ES-I3 (cell line): ENCODE results near the gene ZNF8.
A peak's percentile ranks its signal among the peaks of the same experiment; 100 is the strongest.
"Not testable (repeated sequence)": the region's sequence is repeated elsewhere in the genome, so short reads cannot be mapped to it uniquely, and the experiment has no call there.

ENCODE experiments used
- H3K36me3 ChIP-seq: 2 replicates; pipeline ENCODE4 v1.6.1; 2013; ENCODE audit warnings: mild to moderate bottlenecking, low read length, control low read depth, moderate library complexity; ENCODE audit not compliant: insufficient read depth
- H3K4me1 ChIP-seq: 2 replicates; pipeline ENCODE4 v1.6.1; 2013; ENCODE audit warnings: mild to moderate bottlenecking, control low read depth, low read length; ENCODE audit not compliant: insufficient read depth
- H3K9ac ChIP-seq: 2 replicates; pipeline ENCODE4 v1.6.1; 2013; ENCODE audit warnings: low read depth, mild to moderate bottlenecking, low read length, moderate library complexity
- H3K9me3 ChIP-seq: 2 replicates; pipeline ENCODE4 v1.6.1; 2013; ENCODE audit warnings: mild to moderate bottlenecking, low read length, moderate library complexity; ENCODE audit not compliant: control insufficient read depth, insufficient read depth

The ZNF8 gene

DNA sequence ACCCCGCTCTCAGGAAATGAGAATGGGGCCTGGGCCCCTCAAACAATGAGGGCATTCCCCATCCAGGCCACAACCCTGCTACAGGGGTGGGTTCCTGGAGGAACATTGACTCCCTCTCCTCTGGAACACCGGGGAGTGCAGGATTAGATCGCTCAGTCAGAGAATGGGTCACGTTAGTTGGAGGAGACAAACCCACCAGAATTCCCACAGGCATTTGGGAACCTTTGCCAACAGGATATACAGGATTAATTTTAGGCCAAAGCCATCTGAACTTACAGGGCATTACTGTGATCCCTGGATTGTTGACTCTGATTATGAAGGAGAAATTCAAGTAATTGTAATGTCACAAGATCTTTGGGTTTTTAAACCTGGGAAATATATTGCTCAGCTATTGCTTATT lies 29.0 kb downstream of the ZNF8 start:
- Histone ChIP-seq H3K36me3 (peaks cover 28% of the 10 kb centered on the region), H3K9me3 (no peaks in the 10 kb centered on the region), H3K4me1 (peaks cover 4% of the 10 kb centered on the region; the same call in 1 of the 2 replicates), H3K9ac (no peak overlapping the region)

DNA sequence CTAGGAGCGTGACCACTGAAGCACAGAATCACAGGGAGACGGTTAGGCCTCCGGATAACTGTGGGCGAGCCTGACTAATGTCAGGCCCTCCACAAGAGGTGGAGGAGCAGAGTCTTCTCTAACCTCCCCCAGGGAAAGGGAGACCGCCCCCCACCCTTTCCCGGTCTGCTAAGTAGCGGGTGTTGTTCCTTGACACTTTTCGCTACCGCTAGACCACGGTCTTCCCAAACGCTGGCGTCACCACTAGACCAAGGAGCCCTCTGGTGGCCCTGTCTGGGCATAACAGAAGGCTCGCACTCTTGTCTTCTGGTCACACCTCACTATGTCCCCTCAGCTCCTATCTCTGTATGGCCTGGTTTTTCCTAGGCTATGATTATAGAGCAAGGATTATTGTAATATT lies 31.9 kb downstream of the ZNF8 start:
- H3K9me3 ChIP-seq, H3K9ac ChIP-seq, H3K4me1 ChIP-seq: not testable (repeated sequence)
- peaks cover 33% of the 10 kb centered on the region for H3K36me3 ChIP-seq

DNA sequence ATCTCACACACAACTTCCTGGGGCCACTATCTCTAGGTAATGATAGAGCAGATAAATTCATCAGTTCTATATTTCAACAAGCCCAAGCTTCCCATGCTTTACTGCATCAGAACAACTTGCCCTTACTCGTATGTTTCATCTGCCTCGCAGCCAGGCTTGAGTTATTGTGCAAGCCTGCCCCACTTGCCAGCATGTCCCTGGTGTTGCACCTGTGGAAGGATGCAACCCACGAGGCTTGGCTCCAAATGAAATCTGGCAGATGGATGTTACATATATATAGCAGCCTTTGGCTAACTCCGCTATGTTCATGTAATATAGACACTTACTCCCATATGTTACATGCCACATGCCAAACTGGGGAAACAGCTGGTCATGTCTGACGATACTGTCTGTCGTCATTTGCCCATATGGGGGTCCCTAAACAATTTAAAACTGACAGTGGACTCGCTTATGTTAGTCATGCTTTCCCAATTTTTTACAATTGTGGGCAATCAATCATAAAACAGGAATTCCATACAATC lies 32.6 kb downstream of the ZNF8 start:
- H3K4me1 ChIP-seq, result no peaks in the 10 kb centered on the region
- H3K9ac ChIP-seq, result no peak overlapping the region
- H3K9me3 ChIP-seq, result no peaks in the 10 kb centered on the region
- H3K36me3 ChIP-seq, result peaks cover 33% of the 10 kb centered on the region

DNA sequence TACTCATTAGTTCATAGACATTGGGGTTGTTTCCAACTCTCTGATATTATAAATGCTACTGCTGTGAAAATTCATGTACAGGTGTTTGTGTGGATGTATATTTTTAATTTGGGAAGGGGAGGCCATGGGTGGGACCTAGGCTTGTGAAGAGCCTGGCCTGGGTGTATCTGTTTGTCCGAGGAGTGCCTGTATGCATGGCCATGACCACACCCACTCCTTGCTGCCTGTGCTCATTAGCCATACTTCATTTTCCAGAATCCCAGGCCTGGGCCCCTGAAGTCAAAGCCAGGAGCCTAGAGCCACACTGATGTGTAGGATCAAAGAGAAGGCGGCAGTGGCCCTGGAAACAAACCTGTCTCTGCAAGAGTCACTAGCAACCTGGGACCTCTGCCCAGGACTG lies 36.8 kb downstream of the ZNF8 start:
- H3K9me3 ChIP-seq, result no peaks in the 10 kb centered on the region
- peaks cover 21% of the 10 kb centered on the region for H3K36me3 ChIP-seq
- no peaks in the 10 kb centered on the region for H3K4me1 ChIP-seq
- H3K9ac ChIP-seq, result no peak overlapping the region

DNA sequence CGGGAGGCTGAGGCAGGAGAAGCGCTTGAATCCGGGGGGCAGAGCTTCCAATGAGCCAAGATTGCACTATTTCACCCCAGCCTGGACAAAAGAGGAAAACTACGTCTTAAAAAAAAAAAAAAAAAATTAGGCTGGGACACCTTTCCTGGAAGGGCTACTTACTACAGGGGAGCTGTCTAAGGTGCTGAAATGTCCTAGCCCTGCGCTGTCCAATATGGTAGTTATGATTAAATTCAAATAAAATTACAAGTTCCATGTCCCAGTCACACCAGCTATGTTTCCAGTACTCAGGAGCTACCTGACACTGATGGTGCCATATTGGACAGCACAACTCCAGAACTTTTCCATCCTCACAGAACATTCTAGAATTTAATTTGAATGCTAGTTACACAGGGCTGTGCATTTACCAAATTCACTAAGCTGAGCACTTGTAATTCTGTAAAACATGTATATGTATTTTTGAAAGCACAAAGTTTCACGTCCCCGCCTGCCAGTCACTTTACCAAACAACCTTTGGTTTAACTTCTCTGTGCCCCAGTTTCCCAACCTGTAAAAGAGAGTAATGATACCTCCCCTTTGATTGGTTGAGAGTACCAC lies 38.8 kb downstream of the ZNF8 start:
- Histone ChIP-seq H3K9ac (no peak overlapping the region), H3K9me3 (no peaks in the 10 kb centered on the region), H3K4me1 (no peaks in the 10 kb centered on the region), H3K36me3 (peaks cover 7% of the 10 kb centered on the region; the same call in 1 of the 2 replicates)

DNA sequence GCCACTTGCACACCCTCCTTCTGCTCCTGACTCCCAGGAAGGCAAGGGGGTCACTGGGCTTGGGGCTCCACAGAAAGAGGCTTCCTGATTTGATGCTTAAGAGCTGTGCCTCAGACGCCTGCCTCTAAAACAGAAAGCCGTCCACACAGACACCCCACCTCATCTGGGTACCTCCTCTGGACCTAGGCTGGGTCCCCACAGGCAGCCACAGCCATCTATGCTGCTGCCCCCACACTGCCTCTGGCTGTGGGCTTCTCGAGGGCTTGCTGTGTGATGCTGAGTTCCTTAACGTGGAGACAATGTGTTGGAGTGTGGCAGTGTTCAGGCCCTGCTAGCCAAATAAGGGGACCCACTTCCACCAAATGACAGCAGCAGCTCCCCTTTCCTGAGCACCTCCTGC lies 39.5 kb downstream of the ZNF8 start:
- Histone ChIP-seq H3K9me3 (no peaks in the 10 kb centered on the region), H3K9ac (no peak overlapping the region), H3K4me1 (no peaks in the 10 kb centered on the region), H3K36me3 (no peaks in the 10 kb centered on the region; the same call in 1 of the 2 replicates)

DNA sequence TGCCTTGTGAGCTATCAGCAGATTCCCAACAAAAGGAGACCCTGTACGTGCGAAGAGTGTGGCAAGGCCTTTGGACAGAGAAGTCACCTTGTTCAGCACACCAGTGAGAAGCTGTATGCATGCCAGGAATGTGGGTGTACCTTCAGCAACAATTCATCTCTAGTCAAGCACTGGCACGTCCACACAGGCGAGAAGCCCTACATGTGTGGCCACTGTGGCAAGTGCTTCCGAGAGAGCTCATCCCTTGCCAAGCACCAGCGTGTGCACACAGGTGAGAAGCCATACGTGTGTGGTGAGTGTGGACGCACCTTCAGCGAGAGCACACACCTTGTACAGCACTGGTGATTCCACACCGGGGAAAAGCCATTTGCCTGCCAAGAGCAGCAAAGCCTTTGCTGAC lies 40.5 kb downstream of the ZNF8 start:
- H3K36me3 ChIP-seq, result no peaks in the 10 kb centered on the region; the same call in 1 of the 2 replicates
- H3K4me1 ChIP-seq, result no peaks in the 10 kb centered on the region
- no peak overlapping the region for H3K9ac ChIP-seq
- H3K9me3 ChIP-seq, result no peaks in the 10 kb centered on the region

DNA sequence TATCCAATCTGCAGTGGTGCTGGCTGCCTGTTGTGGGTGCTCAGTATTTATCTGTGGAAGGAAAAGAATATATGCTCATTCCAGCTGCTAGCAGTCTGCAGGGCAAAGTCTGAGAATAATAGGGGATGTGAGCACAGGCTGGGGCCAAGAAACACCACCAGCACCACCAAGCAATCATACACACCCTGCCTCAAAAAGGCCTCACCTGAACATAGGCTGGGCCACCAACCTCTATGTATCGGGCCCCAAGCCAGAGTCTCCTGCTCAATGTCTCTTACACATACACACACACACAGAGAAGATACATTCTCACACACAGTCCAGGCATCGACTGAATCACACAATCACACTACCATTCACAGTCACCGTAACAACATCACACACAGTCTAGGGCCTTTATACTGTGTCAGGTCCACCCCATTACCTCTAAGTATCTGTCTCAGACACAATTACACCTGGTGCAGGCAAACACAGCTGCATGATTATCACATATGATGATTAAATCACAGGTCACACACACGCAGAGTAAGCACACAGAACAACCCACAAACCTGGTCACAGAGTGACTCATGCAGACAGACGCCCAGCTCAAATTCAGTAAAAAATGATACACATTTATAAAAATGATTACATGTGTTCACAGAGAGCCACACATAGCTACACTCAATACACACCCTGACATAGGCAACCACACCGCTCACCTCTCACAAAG lies 46.7 kb downstream of the ZNF8 start:
- no peaks in the 10 kb centered on the region for H3K9me3 ChIP-seq
- peaks cover 5% of the 10 kb centered on the region; the same call in 1 of the 2 replicates for H3K4me1 ChIP-seq
- H3K9ac ChIP-seq, result peak overlapping the region; percentile 85; the same call in 1 of the 2 replicates
- H3K36me3 ChIP-seq, result no peaks in the 10 kb centered on the region; the same call in 1 of the 2 replicates

DNA sequence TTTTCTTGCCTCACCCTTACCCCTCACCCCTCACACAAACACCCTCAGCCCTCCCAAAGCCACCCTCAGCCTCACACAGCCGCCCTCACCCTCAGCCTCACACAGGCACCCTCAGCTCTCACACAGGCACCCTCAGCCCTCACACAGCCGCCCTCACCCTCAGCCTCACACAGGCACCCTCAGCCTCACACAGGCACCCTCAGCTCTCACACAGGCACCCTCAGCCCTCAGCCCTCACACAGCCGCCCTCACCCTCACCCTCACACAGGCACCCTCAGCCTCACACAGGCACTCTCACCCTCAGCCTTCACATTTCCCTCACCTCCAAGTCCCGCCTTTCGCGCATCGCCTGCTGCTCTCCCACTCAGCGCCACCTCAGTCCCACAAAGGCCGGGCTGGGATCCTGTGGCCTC lies 47.8 kb downstream of the ZNF8 start:
- H3K9ac ChIP-seq, result peak overlapping the region; percentile 85
- peaks cover 9% of the 10 kb centered on the region for H3K4me1 ChIP-seq
- no peaks in the 10 kb centered on the region for H3K9me3 ChIP-seq
- no peaks in the 10 kb centered on the region; the same call in 1 of the 2 replicates for H3K36me3 ChIP-seq

DNA sequence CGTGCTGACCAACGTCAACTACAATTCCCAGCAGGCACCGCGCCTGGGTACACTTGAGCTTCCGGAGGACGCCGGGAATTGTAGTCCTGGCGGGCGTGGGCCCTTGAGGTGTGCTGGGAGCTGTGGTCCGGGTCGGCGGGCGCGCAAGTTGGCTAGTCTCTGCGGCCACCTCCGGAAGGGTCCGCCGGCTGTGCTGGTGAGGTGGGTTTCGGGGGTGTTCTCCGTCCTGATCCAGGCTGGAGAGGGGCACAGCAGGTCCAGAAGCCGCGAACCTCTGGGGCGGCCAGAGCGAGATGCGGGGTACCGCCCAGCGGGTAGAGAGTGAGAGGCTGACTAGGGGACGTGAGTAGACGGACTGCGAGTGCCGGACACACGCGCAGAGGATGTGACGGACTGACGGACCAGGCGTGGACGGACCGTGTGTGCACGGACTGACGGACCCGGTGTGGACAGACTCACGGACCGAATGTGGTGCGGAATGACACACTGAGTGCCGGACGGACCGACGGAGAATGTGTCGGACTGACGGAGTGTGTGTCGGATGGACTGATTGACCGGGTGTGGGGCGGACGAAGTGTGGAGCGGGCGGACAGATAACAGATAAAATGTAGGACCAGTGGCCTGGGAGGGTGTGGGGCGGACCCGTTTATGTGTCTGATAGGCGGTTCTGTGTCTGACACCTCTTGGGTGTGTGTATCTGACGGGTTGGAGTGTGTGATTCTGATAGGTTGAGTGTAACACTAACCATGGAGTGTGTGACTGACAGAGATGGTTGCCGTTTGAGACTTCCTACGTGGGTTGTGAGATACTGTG lies 48.4 kb downstream of the ZNF8 start, which contains the start of gene ZSCAN22:
ZSCAN22 (plus strand) TSS at position 81 of the 813 bp plus-strand sequence. CDS start 7,809 bp downstream, outside the sequence.
- Histone ChIP-seq H3K4me1 (peaks cover 9% of the 10 kb centered on the region), H3K36me3 (no peaks in the 10 kb centered on the region; the same call in 1 of the 2 replicates)

DNA sequence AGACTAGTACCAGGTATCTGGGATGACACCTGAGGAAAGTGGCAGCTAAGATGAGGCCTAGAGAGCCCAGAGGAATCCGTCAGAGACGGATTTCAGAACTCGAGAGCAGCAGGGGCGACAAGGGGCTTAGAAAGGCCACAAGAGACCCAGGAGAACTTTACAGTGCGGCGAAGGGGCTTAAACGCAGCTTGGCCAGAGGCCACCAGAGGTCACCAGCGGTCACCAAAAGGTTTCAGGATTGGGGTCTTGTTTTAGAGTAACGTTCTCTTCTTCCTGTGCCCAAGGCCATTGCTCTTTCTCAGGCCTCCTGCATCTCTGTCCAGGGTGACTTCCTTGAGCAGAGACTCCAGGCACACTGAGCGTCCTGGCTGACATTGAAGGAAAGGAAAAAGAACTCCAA lies 50.2 kb downstream of the ZNF8 start:
- H3K4me1 ChIP-seq, result peaks cover 9% of the 10 kb centered on the region
- H3K36me3 ChIP-seq, result no peaks in the 10 kb centered on the region
- no peaks in the 10 kb centered on the region for H3K9me3 ChIP-seq
- H3K9ac ChIP-seq, result no peak overlapping the region

More for the DNA sequence above, 48.4 kb downstream of the ZNF8 start, which contains the start of gene ZSCAN22:
- Histone ChIP-seq H3K9ac (peak within 1 kb of the TSS; percentile 85), H3K9me3 (no peaks in the 10 kb centered on the region)

DNA sequence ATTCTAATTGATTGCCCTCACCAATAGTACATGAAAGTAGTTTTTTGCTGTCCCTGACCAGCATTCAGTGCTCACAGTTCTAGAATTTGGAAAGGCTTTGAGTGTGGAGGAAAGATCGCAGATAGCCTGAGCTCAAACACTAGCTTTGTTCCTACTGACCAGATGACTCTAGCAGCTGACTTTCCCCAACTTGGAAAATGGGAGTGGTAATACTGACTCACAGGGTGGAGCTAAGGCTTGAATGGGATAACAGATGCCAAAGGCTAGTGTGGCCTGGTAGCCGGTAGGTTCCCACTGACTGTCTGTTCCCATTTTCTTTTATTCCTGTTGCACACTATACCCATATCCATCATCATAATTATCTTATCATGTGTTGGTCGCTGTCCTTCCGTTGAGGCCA lies 51.7 kb downstream of the ZNF8 start:
- no peaks in the 10 kb centered on the region for H3K9me3 ChIP-seq
- no peaks in the 10 kb centered on the region for H3K36me3 ChIP-seq
- peaks cover 9% of the 10 kb centered on the region for H3K4me1 ChIP-seq
- no peak overlapping the region for H3K9ac ChIP-seq

DNA sequence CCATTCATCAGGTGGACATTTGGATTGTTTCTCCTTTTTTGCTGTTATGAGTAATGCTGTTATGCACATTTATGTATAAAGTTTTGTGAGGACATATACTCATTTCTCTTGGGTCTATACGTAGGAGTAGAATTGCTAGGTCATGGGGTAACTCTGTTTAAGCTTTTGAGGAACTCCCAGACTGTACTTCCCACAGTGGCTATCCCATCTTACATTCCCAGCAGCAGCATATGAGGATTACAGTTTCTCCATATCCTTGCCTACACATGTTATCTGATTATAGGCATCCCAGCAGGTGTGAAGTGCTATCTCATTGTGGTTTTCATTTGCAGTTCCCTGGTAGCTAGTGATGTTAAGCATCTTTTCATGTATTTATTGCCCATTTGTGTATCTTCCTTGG lies 53.9 kb downstream of the ZNF8 start:
- Histone ChIP-seq H3K36me3 (no peaks in the 10 kb centered on the region), H3K9ac (no peak overlapping the region), H3K9me3 (no peaks in the 10 kb centered on the region), H3K4me1 (peaks cover 4% of the 10 kb centered on the region; the same call in 1 of the 2 replicates)

DNA sequence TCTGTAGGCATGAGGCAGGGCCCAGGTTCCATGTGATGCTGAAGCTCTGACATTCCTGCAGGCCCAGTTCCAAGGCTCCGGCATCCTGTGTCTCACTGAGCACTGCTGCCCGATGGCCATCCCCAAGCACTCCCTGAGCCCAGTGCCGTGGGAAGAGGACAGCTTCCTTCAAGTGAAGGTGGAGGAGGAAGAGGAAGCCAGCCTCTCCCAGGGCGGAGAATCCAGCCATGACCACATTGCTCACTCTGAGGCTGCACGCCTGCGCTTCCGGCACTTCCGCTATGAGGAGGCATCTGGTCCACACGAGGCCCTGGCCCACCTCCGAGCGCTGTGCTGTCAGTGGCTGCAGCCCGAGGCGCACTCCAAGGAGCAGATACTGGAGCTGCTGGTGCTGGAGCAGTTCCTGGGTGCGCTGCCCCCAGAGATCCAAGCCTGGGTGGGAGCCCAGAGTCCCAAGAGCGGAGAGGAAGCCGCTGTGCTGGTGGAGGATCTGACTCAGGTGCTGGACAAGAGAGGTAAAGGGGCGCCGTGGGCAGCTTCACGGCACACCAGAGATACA lies 56.0 kb downstream of the ZNF8 start:
- peaks cover 4% of the 10 kb centered on the region; the same call in 1 of the 2 replicates for H3K4me1 ChIP-seq
- no peaks in the 10 kb centered on the region for H3K36me3 ChIP-seq

More for the DNA sequence above, 56.0 kb downstream of the ZNF8 start:
- peaks cover 3% of the 10 kb centered on the region; the same call in 1 of the 2 replicates for H3K9me3 ChIP-seq
- no peak overlapping the region for H3K9ac ChIP-seq
